Measurements from ENCODE around the gene MACC1.
"Not testable (repeated sequence)": the region's sequence is repeated elsewhere in the genome, so short reads cannot be mapped to it uniquely, and the experiment has no call there.

The MACC1 gene

DNA sequence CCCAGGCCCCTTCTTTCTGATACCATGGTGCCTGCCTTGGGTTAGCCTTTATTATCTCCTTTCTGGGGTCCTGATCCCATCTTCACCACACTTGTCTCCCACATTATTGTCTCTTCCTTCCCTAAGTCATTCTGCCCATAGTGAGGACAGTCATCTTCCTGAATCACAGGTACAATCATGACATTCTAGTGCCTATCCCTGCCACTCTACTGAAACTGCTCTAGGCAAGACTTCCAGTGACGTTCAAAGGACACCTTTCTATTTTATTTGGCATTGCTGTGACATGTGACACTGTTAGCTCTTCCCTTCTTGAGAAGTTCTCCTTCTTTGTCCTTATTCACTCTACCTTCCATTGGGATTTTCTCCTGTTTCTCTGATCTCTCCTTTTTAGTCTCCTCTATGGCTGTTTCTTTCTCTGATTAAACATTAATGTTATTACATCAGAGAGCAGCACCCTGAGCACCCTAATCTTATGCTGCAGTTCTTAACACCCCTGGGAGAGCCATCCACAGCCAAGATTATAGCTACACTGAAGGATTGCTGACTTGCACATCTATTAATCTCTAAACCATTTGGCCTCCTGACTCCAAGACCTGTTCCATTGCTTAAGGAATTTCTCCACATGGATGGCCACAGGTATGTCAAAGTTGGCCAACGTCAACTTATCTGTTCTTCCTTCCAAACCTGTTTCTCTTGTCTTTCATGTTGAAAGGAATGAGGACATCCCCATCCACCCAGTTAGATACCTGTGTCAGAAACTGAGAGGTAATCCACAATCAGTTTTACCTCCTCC lies 10.9 kb downstream of the MACC1 start:
- DNase-seq = no peak

DNA sequence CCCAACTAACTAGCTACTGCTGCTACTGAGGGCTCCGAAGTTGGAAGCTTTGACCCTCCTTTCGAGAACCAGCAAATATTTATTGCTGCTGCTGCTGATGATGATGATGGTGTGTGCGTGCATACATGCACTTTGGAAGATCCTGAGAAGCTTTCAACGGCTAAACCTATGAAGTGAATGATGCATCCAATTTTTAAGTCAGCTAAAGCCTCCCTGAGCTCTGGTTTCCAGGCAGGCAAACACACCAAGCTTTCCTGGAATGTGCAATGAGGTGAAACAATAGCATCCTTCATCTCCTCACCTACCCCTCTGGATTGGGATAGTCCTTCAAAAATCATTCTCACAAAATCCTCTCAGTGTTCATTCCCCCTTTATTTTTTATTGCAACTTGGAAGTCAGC lies 13.9 kb downstream of the MACC1 start:
- no peak for DNase-seq

- DNase-seq = no peak
These were observed 15.8 kb downstream of the MACC1 start for GRCh38 chr7:20201380-20201779.

DNA sequence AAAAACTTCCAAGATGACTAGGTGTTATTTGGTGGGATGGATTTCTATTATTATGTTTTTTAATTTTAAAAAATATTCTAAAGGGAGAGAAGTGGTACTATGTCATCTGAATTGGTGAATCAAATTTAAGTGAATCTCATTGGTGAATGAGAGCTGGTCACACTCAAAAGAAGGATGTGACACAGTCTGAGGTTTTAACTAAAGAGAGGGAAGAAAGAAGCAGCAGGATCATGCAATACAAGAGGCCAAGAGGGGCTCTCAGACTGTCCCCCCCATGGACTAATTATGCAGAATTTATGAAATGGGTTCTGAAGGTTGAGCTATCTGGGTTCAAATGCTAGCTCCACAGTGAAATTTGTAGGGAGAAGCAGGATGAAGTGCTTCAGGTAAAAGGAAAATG lies 16.2 kb downstream of the MACC1 start:
- no peak for DNase-seq

GRCh38 chr7:20200361-20200760 lies 16.8 kb downstream of the MACC1 start:
- no peak for DNase-seq

- DNase-seq = peak; percentile 91
These were observed 18.0 kb downstream of the MACC1 start for GRCh38 chr7:20199015-20199737.

- no peak for DNase-seq
These were observed 18.9 kb downstream of the MACC1 start for GRCh38 chr7:20198260-20198659.

DNA sequence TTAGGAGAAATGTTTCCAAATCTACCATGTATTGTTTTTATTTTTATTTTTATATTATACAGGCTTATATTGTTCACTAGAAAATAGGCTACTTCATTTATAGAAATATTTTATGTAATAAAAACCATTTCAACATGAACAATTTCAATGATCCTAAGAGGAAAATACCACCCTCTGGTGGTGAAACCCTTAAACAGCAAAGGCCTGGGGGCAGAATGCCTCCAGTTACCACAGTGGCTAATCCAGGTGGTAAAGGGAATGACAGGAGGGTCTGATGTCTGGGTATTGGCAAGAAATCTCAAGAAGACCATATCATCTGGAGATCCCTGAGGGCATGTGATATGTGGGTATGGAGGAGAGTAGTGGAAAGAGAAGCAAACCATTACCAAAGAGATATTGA lies 19.3 kb downstream of the MACC1 start:
- peak; percentile 15 for DNase-seq

GRCh38 chr7:20197125-20197748 lies 19.9 kb downstream of the MACC1 start:
- no peak for DNase-seq

DNA sequence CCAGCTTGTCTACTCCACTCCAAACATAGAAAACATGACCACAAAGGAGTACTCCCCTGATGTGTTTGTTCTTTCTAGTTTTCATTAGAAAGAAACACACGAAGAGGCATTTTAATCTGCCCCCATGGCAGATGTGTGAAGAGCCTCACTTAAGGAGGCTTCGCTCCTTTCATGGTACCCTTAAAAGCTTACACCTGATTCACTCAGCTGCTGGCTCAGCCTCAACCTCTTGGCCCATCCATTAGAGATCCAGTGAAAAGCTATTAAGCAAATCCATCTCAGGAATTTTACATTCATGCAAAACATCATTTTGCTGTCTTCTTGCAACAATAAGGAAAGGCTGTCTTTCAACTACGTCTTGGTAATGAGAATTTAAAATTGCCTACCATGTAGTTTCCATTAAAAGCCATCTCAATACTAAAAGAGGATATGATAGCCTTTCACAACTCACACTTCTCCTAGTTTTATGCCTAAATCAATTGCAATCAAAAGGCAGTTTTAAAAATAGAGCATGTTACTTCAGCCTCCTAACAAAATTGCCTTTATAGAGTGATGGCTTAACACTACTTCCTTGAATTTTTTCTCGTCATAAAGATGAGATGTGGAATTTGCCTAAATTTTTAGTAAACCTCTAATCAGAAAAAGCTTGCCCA lies 22.7 kb downstream of the MACC1 start:
- no peak for DNase-seq

- DNase-seq = no peak
These were observed 23.3 kb downstream of the MACC1 start for GRCh38 chr7:20193873-20194272.

DNA sequence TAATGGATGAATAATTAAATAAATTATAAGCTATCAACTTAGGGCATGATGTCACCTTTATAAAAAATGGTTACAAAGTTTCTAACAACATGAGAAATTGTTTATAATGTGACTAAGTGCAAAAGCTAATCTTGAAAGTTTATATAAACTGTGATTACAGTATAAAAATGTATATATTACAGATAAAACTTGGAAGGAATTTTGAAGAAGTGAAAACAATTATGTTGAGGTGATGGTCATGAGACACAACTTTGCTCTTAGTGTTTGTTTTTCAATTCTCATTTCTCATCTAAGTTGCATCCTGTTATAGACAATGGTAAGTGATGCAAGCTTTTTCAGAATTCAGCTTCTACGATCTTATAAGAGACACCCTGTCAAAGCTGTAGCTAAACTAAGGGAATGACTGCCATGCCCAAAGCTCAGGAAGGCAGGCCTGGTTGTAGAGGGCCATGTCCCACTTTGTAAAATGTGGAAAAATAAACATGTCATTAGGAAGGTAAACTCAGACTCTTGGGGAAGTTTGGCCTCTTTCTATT lies 23.9 kb downstream of the MACC1 start:
- no peak for DNase-seq

DNA sequence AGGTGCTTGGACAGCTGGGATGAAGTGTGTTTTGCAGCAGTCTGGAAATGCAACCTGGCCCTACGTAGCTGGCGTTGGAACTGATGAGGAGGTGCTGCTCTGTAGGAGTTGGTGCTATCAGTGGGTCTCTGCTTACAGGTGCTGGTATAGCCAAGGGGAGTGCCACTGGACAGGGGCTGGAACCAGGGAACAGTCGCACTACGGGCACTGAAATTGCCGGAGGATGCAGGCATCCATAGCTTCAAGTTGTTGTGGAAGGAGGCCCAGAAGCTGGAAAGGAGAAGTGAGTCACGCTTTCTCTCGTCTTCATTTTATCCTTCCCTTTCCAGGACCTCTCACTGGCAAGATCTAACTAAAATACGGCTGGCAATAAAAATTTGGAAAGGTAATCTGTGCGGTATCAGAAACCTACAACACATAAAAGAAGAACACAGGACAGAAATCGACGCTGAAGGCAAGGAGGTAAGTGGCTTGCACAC lies 25.8 kb downstream of the MACC1 start:
- no peak for DNase-seq

DNA sequence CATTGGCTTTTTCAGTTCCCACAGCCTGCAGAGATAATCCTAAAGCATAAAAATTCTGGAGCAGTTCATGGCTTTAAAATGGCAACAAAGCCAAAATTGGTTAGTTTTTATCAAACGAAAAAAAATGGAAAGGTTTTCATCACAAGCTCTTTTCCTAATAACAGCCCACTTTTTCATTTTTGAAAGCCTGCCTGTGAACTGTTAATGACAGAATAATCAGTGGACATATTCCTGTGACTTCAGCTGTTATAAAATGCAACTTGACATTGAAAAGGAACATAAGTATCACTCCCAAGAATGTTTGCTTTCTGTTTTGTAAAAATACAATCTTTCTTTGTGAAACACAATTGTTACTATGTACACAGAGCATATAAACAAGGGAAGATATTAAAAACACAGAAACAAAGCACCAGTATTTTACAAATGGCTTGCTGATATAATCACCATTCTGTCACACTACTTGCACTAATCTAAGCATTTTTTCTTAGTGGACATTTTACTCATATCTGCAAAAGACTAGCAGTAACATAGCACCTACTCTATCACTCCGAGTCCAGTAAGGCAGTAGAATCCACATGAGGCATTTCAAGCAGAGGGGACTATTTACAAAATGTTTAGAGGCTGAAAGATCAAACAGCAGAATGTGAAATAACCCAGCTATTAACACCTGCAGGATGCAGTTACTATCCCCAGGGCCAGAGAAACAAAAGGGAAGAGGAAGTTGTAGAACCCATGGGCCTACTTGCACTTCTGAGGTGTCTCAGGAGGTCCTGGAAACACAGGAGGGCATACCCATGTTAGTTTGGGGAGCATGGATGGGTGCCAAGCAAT lies 26.4 kb downstream of the MACC1 start:
- DNase-seq = no peak

DNA sequence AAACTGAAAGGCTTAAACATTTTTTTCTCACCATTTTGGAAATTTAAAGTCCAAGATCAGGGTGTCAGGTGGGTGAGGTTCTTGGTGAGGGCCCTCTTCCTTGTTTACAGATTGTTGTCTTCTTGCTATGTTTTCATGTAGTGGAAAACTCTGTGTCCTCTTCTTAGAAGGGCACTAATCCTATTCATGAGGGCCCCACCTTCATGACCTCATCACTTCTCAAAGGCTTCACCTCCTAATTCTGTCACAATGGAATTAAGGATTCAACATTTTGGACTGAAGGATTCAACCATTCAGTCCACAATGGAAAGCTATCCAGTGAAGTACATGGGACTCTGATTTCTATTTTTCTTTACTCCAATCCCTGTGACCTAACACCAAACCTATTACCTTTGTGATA lies 27.3 kb downstream of the MACC1 start:
- no peak for DNase-seq

DNA sequence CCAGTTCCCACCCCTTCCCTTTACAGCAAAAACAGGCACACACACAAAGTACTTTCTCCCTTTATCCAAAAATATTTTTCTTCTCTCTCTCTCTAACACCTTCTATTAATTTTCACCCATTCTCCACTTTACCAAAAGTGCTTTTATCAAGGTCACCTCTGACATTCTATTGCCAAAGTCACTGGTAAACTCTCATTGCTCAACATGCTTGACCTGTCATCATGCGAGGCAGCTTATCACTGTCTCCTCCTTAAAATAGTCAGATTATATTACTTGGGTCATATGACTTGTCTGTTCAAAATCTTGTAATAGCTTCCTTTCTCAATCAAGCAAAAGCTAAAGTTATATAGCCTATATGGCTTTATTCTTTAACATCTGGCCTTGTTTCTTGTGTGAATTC lies 28.6 kb downstream of the MACC1 start:
- DNase-seq = no peak

DNA sequence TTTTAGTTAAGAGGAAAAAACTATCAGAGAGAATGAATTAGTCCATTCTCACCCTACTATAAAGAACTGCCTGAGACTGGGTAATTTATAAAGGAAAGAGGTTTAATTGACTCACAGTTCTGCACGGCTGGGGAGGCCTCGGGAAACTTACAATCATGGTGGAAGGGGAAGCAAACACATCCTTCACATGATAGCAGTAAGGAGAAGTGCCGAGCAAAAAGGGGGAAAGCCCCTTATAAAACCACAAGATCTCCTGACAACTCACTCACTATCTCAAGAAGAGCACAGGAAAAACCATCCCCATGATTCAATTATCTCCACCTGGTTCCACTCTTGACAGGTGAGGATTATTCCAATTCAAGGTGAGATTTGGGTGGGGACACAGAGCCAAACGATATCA lies 29.3 kb downstream of the MACC1 start:
- not testable (repeated sequence) for DNase-seq

GRCh38 chr7:20185988-20186387 lies 31.2 kb downstream of the MACC1 start:
- DNase-seq = no peak

GRCh38 chr7:20183086-20183485 lies 34.1 kb downstream of the MACC1 start:
- no peak for DNase-seq

DNA sequence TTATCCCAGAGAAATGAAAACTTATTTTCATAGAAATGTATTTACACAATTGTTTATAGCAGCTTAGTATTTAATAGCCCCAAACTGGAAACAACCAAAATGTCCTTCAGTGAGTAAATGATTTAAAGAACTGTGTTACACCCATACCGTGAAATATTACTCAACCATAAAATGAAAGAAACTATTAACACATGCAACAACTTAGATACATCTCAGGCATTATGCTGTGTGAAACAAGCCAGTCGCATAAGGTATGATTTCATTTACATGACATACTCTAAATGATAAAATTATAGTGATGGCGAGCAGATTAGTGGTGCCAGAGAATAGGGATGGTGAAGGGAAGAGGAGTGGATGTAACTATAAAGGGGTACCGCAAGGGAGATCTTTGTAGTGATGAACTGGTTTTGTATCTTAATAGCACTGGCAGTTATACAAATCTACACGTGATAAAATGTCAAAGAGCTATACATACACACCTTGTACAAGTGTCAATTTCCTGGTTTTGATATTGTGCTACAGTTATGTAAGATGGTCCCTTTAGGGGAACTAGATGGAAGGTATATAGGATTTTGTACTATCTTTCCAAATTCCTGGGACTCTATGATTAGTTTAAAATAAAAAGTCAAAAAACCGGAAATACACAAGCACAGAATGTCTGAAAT lies 40.5 kb downstream of the MACC1 start:
- no peak for DNase-seq

- no peak for DNase-seq
These were observed 43.4 kb downstream of the MACC1 start for GRCh38 chr7:20173828-20174227.

Data from hematopoietic multipotent progenitor cell treated with erythropoietin and hydrocortisone succinate and interleukin-3 and kit ligand, for 8 days (in vitro differentiated cells).